Measurements from ENCODE around the gene EEF1AKMT3. TPM values are rescaled to one million over a fixed set of nuclear protein-coding genes. Genes with fewer than 3 reads are reported as not detected.
A peak's percentile ranks its signal among the peaks of the same experiment; 100 is the strongest.

EEF1AKMT3 gene
- total RNA-seq, 1 experiment from 2014 or later: 5.0 TPM

DNA sequence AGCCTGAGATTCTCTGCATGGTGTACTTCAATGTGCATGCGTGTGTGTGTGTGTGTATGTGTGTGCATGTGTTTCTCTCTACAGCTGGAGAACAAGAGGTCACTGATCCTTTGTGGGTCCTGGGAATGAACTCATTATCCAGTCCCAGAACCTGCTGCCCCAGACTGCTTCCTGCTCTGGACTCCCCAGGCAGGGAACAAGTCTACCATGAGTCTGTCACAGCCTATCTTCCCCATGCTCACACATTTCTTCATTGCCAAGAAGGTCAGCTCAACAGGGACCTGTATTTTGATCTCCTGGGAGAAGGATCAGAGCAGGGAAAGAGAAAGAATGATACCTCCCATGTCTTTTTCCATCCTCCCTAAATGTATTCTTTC, 31.0 kb upstream of the EEF1AKMT3 start:
- TF ChIP-seq, protein P1, sequence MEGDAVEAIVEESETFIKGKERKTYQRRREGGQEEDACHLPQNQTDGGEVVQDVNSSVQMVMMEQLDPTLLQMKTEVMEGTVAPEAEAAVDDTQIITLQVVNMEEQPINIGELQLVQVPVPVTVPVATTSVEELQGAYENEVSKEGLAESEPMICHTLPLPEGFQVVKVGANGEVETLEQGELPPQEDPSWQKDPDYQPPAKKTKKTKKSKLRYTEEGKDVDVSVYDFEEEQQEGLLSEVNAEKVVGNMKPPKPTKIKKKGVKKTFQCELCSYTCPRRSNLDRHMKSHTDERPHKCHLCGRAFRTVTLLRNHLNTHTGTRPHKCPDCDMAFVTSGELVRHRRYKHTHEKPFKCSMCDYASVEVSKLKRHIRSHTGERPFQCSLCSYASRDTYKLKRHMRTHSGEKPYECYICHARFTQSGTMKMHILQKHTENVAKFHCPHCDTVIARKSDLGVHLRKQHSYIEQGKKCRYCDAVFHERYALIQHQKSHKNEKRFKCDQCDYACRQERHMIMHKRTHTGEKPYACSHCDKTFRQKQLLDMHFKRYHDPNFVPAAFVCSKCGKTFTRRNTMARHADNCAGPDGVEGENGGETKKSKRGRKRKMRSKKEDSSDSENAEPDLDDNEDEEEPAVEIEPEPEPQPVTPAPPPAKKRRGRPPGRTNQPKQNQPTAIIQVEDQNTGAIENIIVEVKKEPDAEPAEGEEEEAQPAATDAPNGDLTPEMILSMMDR (IDR thresholded peaks at IDR 0.05; ENCODE audit: insufficient read depth in 1 of 2, low read depth in 1 of 2, low read length in 1 of 2, severe bottlenecking in 1 of 2, unreplicated experiment in 1 of 2): no peak
- Mint-ChIP-seq H3K9me3 (ENCODE audit: unreplicated experiment) (no peaks in the 10 kb centered on the region), H3K36me3 (ENCODE audit: insufficient read depth, unreplicated experiment) (peaks cover 25% of the 10 kb centered on the region), H3K4me3 (ENCODE audit: unreplicated experiment) (no peak overlapping the region), H3K4me1 (ENCODE audit: low read depth, unreplicated experiment) (peaks cover 24% of the 10 kb centered on the region), H3K27me3 (ENCODE audit: insufficient read depth, unreplicated experiment) (peaks cover 20% of the 10 kb centered on the region), H3K27ac (ENCODE audit: unreplicated experiment) (no peak overlapping the region)
- no peak for DNase-seq
- H3K4me3 ChIP-seq (ENCODE audit: low read depth, low read length): no peak overlapping the region
- BruUV-seq (replicated peaks): no TSS peak
- ChIA-PET POLR2A (no interaction called here), CTCF (interaction anchor here (0.8 to 1.4 kb wide), 2 partner anchors 15 to 158 kb away, joined by 3 to 4 read pairs; no protein-coding TSS in a partner anchor)
- peaks cover 21% of the 10 kb centered on the region for H3K4me1 ChIP-seq
- H3K9me3 ChIP-seq: no peaks in the 10 kb centered on the region
- intact Hi-C loops (cut with micrococcal nuclease; ENCODE audit: unreplicated experiment): no loop called here
- H3K27me3 ChIP-seq (replicated peaks; ENCODE audit: control insufficient read depth, insufficient read depth, low read length): peaks cover 4% of the 10 kb centered on the region
- no peaks in the 10 kb centered on the region for H3K36me3 ChIP-seq (ENCODE audit: control insufficient read depth, insufficient read depth, low read length)

DNA sequence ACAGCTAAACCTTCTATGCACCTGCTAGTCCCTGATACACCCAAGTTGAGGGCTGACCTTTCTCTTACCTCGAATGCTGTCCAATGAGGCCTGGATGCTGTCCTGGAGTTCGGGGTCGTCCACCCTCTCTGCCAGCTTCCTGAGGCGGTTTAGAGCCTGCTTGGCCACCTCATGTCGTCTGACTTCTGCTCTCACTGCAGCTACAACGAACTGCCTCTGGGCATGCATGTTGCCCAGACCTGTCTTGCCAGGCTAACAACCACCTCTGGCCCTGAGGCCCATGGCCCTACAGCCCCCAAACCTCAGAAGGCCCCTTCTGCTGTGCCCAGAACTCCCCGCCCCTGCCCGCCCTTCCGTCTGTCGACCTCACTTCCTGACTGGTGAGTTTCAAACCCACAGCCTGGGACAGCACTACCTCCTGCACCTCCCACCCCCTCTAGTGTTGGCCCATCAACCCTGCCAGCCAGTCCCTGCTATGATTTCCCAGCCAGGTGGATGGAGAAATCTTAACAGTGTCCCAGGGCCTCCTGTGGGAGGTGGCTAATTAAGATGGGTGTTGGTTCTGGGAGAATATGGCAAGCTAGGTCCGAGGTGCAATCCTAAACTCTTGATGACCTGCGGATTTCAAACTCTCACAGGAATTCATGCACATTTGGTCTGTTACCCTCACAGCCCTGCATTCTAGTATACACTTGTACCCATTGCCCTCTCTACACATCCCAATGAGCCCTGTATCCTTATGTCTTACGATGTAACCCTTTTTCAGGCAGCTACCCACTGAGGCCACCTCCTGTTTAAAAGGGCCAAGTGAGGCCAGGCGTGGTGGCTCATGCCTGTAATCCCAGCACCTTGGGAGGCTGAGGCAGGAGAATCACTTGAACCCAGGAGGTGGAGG, 30.3 kb upstream of the EEF1AKMT3 start:
- DNase-seq: peak in 1 of 2 experiments; percentile 33
- Histone ChIP-seq H3K9me3 (no peaks in the 10 kb centered on the region), H3K36me3 (ENCODE audit: control insufficient read depth, insufficient read depth, low read length) (no peaks in the 10 kb centered on the region), H3K27me3 (replicated peaks; ENCODE audit: control insufficient read depth, insufficient read depth, low read length) (peaks cover 2% of the 10 kb centered on the region), H3K4me3 (ENCODE audit: low read depth, low read length) (no peak overlapping the region), H3K4me1 (peaks cover 14% of the 10 kb centered on the region)
- no peaks in the 10 kb centered on the region for H3K9me3 Mint-ChIP-seq (ENCODE audit: unreplicated experiment)
- peaks cover 32% of the 10 kb centered on the region for H3K36me3 Mint-ChIP-seq (ENCODE audit: insufficient read depth, unreplicated experiment)
- TF ChIP-seq, protein P1 (IDR thresholded peaks at IDR 0.05; ENCODE audit: insufficient read depth in 1 of 2, low read depth in 1 of 2, low read length in 1 of 2, severe bottlenecking in 1 of 2, unreplicated experiment in 1 of 2): peak in 1 of 2 experiments; percentile 26
- intact Hi-C loops (cut with micrococcal nuclease; ENCODE audit: unreplicated experiment): no loop called here
- no peak overlapping the region for H3K4me3 Mint-ChIP-seq (ENCODE audit: unreplicated experiment)
- H3K27me3 Mint-ChIP-seq (ENCODE audit: insufficient read depth, unreplicated experiment): peaks cover 14% of the 10 kb centered on the region
- H3K27ac Mint-ChIP-seq (ENCODE audit: unreplicated experiment): no peak overlapping the region
- ChIA-PET POLR2A (no interaction called here), CTCF (interaction anchor here (0.8 to 1.4 kb wide), 2 partner anchors 16 to 159 kb away, joined by 3 to 4 read pairs; no protein-coding TSS in a partner anchor)
- BruUV-seq (replicated peaks): no TSS peak
- H3K4me1 Mint-ChIP-seq (ENCODE audit: low read depth, unreplicated experiment): peaks cover 19% of the 10 kb centered on the region

DNA sequence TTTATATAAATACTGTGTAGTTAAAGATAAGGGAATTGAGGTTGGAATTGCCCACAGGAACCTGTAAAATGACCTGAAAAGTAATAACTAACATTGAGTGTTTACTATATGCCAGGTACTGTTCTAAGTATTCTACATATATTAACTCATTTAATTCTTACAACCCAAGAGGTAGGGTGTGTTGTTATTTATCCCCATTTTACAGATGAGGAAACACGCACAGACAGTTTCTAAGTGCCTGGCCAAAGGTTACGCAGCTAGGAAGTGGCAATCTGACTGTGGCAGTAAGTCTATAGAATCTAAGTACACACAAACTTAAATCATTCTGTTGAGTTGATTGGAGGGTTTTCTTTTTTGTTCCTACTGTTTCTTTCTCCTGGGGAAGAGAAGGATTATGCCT, 28.6 kb upstream of the EEF1AKMT3 start:
- Histone ChIP-seq H3K4me1 (peaks cover 10% of the 10 kb centered on the region), H3K4me3 (ENCODE audit: low read depth, low read length) (peak overlapping the region; percentile 64), H3K9me3 (no peaks in the 10 kb centered on the region), H3K27me3 (replicated peaks; ENCODE audit: control insufficient read depth, insufficient read depth, low read length) (no peaks in the 10 kb centered on the region), H3K36me3 (ENCODE audit: control insufficient read depth, insufficient read depth, low read length) (no peaks in the 10 kb centered on the region; the same call in 1 of the 2 replicates)
- H3K36me3 Mint-ChIP-seq (ENCODE audit: insufficient read depth, unreplicated experiment): peaks cover 49% of the 10 kb centered on the region
- ChIA-PET POLR2A (interaction anchor here (0.6 to 0.8 kb wide), 2 partner anchors 8 to 114 kb away, joined by 3 to 5 read pairs; no protein-coding TSS in a partner anchor), CTCF (interaction anchor here (1.5 kb wide), 2 partner anchors 16 to 18 kb away, joined by 9 to 10 read pairs; no protein-coding TSS in a partner anchor)
- intact Hi-C loops (cut with micrococcal nuclease; ENCODE audit: unreplicated experiment): no loop called here
- H3K4me3 Mint-ChIP-seq (ENCODE audit: unreplicated experiment): peak overlapping the region; percentile 96
- peaks cover 14% of the 10 kb centered on the region for H3K27me3 Mint-ChIP-seq (ENCODE audit: insufficient read depth, unreplicated experiment)
- DNase-seq: no peak
- H3K4me1 Mint-ChIP-seq (ENCODE audit: low read depth, unreplicated experiment): peaks cover 19% of the 10 kb centered on the region
- TF ChIP-seq, protein P1 (IDR thresholded peaks at IDR 0.05; ENCODE audit: insufficient read depth in 1 of 2, low read depth in 1 of 2, low read length in 1 of 2, severe bottlenecking in 1 of 2, unreplicated experiment in 1 of 2): no peak
- no TSS peak for BruUV-seq (replicated peaks)
- peak overlapping the region; percentile 98 for H3K27ac Mint-ChIP-seq (ENCODE audit: unreplicated experiment)
- H3K9me3 Mint-ChIP-seq (ENCODE audit: unreplicated experiment): no peaks in the 10 kb centered on the region

Measured in Caco-2 (cell line).